ENCODE data around the gene TNPO3.
"Not testable (repeated sequence)": the region's sequence is repeated elsewhere in the genome, so short reads cannot be mapped to it uniquely, and the experiment has no call there.

Gene TNPO3

GRCh38 chr7:128948312-128948973 lies 106.5 kb downstream of the TNPO3 start:
- no peak for DNase-seq (ENCODE audit: extremely low read depth, low read depth)
- TF ChIP-seq CTCF (IDR thresholded peaks at IDR 0.05; ENCODE audit: low read depth, low read length): no peak

GRCh38 chr7:128947854-128948253 lies 107.1 kb downstream of the TNPO3 start:
- no peak for DNase-seq (ENCODE audit: extremely low read depth, low read depth)
- TF ChIP-seq CTCF (IDR thresholded peaks at IDR 0.05; ENCODE audit: low read depth, low read length): no peak

GRCh38 chr7:128946936-128947830 lies 107.7 kb downstream of the TNPO3 start:
- no peak for DNase-seq (ENCODE audit: extremely low read depth, low read depth)
- no peak for TF ChIP-seq CTCF (IDR thresholded peaks at IDR 0.05; ENCODE audit: low read depth, low read length)

GRCh38 chr7:128945668-128946366 lies 109.1 kb downstream of the TNPO3 start:
- DNase-seq (ENCODE audit: extremely low read depth, low read depth): no peak
- no peak for TF ChIP-seq CTCF (IDR thresholded peaks at IDR 0.05; ENCODE audit: low read depth, low read length)

GRCh38 chr7:128944487-128945236 lies 110.2 kb downstream of the TNPO3 start:
- DNase-seq (ENCODE audit: extremely low read depth, low read depth): no peak
- no peak for TF ChIP-seq CTCF (IDR thresholded peaks at IDR 0.05; ENCODE audit: low read depth, low read length)

GRCh38 chr7:128943251-128943650 lies 111.7 kb downstream of the TNPO3 start:
- not testable (repeated sequence) for DNase-seq (ENCODE audit: extremely low read depth, low read depth)

- no peak for DNase-seq (ENCODE audit: extremely low read depth, low read depth)
- TF ChIP-seq CTCF (IDR thresholded peaks at IDR 0.05; ENCODE audit: low read depth, low read length): no peak
Observed at GRCh38 chr7:128941946-128942526, 112.9 kb downstream of the TNPO3 start.

Measured in AG09319 (cell line).